Measurements from ENCODE around the gene SLC25A24. TPM values are rescaled to one million over a fixed set of nuclear protein-coding genes. Genes with fewer than 3 reads are reported as not detected.
A peak's percentile ranks its signal among the peaks of the same experiment; 100 is the strongest.
"Not testable (repeated sequence)": the region's sequence is repeated elsewhere in the genome, so short reads cannot be mapped to it uniquely, and the experiment has no call there.

SLC25A24 gene
- 18.4 TPM for total RNA-seq
- long read RNA-seq, full-length matches to known transcripts: 40 of 49 reads
- long read RNA-seq, partial matches to known transcripts: 4 of 49 reads
- long read RNA-seq, other reads (novel, unspliced or antisense): 5 of 49 reads

- peak; percentile 98 for ATAC-seq
- intact Hi-C loops (cut with micrococcal nuclease): no loop called here
- DNase-seq: peak; percentile 94
These were observed at the start of gene SLC25A24 for GRCh38 chr1:108199781-108200686. SLC25A24 (minus strand) TSS chr1:108200343; CDS start chr1:108200138, 205 bp downstream.

- intact Hi-C loops (cut with micrococcal nuclease); ATAC-seq; DNase-seq: not testable (repeated sequence)
These were observed 43.8 kb upstream of the SLC25A24 start, which contains the start of gene NBPF4 for GRCh38 chr1:108243976-108244375. NBPF4 (minus strand) TSS chr1:108244076; CDS start chr1:108243761, 315 bp downstream.

- intact Hi-C loops (cut with micrococcal nuclease); DNase-seq; ATAC-seq: not testable (repeated sequence)
These were observed 39.3 kb upstream of the SLC25A24 start for GRCh38 chr1:108239426-108239825.

GRCh38 chr1:108235308-108235707, 35.2 kb upstream of the SLC25A24 start:
- DNase-seq; intact Hi-C loops (cut with micrococcal nuclease); ATAC-seq: not testable (repeated sequence)

- DNase-seq; ATAC-seq; intact Hi-C loops (cut with micrococcal nuclease): not testable (repeated sequence)
These were observed 32.0 kb upstream of the SLC25A24 start for GRCh38 chr1:108232183-108232582.

GRCh38 chr1:108229976-108230375, 29.8 kb upstream of the SLC25A24 start:
- DNase-seq; intact Hi-C loops (cut with micrococcal nuclease); ATAC-seq: not testable (repeated sequence)

GRCh38 chr1:108227772-108228171, 27.6 kb upstream of the SLC25A24 start:
- DNase-seq; intact Hi-C loops (cut with micrococcal nuclease); ATAC-seq: not testable (repeated sequence)

- not testable (repeated sequence) for DNase-seq
These were observed 26.7 kb upstream of the SLC25A24 start for GRCh38 chr1:108226855-108227254.

GRCh38 chr1:108223226-108223625, 23.1 kb upstream of the SLC25A24 start:
- DNase-seq; intact Hi-C loops (cut with micrococcal nuclease); ATAC-seq: not testable (repeated sequence)

More at GRCh38 chr1:108226855-108227254, 26.7 kb upstream of the SLC25A24 start:
- ATAC-seq; intact Hi-C loops (cut with micrococcal nuclease): not testable (repeated sequence)

- DNase-seq; ATAC-seq; intact Hi-C loops (cut with micrococcal nuclease): not testable (repeated sequence)
These were observed 17.5 kb upstream of the SLC25A24 start for GRCh38 chr1:108217515-108218174.

- ATAC-seq; intact Hi-C loops (cut with micrococcal nuclease); DNase-seq: not testable (repeated sequence)
These were observed 16.9 kb upstream of the SLC25A24 start for GRCh38 chr1:108217007-108217406.

- ATAC-seq; DNase-seq; intact Hi-C loops (cut with micrococcal nuclease): not testable (repeated sequence)
These were observed 16.1 kb upstream of the SLC25A24 start for GRCh38 chr1:108216028-108216890.

- ATAC-seq; intact Hi-C loops (cut with micrococcal nuclease); DNase-seq: not testable (repeated sequence)
These were observed 14.7 kb upstream of the SLC25A24 start for GRCh38 chr1:108214641-108215465.

GRCh38 chr1:108211014-108211413, 10.9 kb upstream of the SLC25A24 start:
- intact Hi-C loops (cut with micrococcal nuclease): no loop called here
- ATAC-seq (no peak), DNase-seq (no peak)

GRCh38 chr1:108209456-108210108, 9.4 kb upstream of the SLC25A24 start:
- intact Hi-C loops (cut with micrococcal nuclease): no loop called here
- no peak for DNase-seq
- no peak for ATAC-seq

- no peak for ATAC-seq
- intact Hi-C loops (cut with micrococcal nuclease): no loop called here
- DNase-seq: no peak
These were observed 8.7 kb upstream of the SLC25A24 start for GRCh38 chr1:108208724-108209446.

Measured in left ventricle myocardium superior (tissue), 1 donor.